Measurements from ENCODE around the gene USP32.
A peak's percentile ranks its signal among the peaks of the same experiment; 100 is the strongest.
"Not testable (repeated sequence)": the region's sequence is repeated elsewhere in the genome, so short reads cannot be mapped to it uniquely, and the experiment has no call there.

Gene USP32

DNA sequence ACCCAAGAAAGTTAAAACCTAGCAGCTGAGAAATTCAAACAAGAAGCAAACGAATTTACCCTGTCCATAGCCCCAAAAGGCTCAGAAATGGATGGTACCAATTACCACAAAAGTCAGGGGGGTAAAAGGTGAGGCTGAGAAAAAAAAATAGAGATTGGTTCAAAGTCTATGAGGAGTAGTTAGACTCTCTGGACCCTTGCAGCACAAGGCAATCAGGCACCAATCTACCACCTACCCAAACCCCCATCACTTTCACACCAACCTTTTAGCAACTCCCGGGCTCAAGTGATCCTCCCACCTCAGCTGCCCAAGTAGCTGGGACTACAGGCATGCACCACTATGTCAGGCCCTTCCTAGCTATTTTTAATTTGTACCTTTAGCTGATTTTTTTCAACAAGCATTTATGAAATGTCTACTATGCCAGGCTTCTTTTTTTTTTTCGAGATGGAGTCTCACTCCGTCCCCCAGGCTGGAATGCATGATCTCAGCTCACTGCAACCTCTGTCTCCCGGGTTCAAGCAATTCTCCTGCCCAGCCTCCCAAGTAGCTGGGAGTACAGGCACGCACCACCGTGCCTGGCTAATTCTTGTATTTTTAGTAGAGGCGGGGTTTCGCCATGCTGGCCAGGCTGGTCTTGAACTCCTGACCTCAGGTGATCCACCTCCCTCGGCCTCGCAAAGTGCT, 40.8 kb downstream of the USP32 start:
- FAIRE-seq, result no peak
- DNase-seq (ENCODE audit: extremely low spot score, insufficient read length, low read depth), result no peak

GRCh38 chr17:60348616-60349015, 43.3 kb downstream of the USP32 start:
- DNase-seq (ENCODE audit: extremely low spot score, insufficient read length, low read depth), result no peak
- no peak for FAIRE-seq

GRCh38 chr17:60345233-60345632, 46.7 kb downstream of the USP32 start:
- FAIRE-seq, result no peak
- no peak for DNase-seq (ENCODE audit: extremely low spot score, insufficient read length, low read depth)

- not testable (repeated sequence) for DNase-seq (ENCODE audit: extremely low spot score, insufficient read length, low read depth); FAIRE-seq
Measured at GRCh38 chr17:60342492-60342891, 49.4 kb downstream of the USP32 start.

DNA sequence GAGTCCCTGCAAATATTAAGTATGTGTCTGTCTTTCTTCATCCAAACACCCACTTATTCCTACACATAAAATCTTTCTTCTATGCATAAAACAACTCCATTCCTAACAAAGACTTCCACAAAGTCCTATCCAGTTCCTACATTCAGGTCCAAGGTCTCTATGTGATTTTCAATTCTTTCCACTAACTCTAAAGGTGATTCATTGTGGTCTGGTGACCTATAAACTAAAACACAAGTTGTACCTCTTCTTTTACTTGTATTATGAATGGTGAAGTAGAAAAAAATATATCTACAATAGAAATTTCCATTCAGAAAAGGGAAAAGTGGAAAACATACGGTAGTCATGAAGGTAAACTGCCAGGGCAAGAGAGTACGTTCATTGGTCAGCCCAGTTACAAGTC, 56.6 kb downstream of the USP32 start:
- no peak for FAIRE-seq
- no peak for DNase-seq (ENCODE audit: extremely low spot score, insufficient read length, low read depth)

GRCh38 chr17:60333628-60334031, 58.3 kb downstream of the USP32 start:
- FAIRE-seq (no peak), DNase-seq (ENCODE audit: extremely low spot score, insufficient read length, low read depth) (no peak)

- not testable (repeated sequence) for DNase-seq (ENCODE audit: extremely low spot score, insufficient read length, low read depth); FAIRE-seq
Measured at GRCh38 chr17:60333072-60333471, 58.9 kb downstream of the USP32 start.

DNA sequence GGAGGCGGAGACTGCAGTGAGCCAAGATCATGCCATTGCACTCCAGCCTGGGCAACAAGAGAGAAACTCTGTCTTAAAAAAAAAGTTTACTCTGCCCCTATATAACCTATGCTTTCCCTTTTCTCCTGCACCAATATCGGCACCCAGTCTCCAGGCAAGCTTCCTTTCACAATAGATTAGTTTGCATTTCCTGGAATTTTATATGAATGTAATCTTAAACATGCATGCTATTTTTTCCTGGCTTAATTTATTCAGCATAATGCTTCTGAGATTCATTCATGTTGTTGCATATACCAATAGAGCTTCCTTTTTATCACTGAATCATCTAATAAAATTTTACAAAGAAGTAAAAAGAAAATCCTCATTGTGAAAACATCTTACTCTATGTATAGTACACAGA, 59.4 kb downstream of the USP32 start:
- no peak for DNase-seq (ENCODE audit: extremely low spot score, insufficient read length, low read depth)
- FAIRE-seq, result no peak

DNA sequence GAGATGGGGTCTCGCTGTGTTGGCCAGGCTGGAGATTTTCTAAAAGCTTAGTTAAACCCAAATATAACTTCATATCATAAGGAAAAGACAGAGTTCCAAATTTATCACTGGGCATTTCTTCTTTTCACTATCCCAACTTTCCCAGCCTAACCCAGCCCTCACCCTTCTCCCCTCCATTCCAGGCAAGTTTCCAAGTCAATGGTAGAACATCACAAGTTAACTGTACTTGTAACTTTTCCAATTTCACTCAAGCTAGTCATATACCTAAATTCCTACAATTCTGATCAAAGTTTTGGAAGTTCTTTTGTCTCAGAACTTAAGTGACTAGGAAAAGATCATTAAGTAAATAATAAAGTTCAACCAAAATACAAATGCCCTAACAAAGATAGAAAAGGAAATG, 61.2 kb downstream of the USP32 start:
- FAIRE-seq (no peak), DNase-seq (ENCODE audit: extremely low spot score, insufficient read length, low read depth) (no peak)

GRCh38 chr17:60328679-60329078, 63.3 kb downstream of the USP32 start:
- DNase-seq (ENCODE audit: extremely low spot score, insufficient read length, low read depth) (no peak), FAIRE-seq (no peak)

DNA sequence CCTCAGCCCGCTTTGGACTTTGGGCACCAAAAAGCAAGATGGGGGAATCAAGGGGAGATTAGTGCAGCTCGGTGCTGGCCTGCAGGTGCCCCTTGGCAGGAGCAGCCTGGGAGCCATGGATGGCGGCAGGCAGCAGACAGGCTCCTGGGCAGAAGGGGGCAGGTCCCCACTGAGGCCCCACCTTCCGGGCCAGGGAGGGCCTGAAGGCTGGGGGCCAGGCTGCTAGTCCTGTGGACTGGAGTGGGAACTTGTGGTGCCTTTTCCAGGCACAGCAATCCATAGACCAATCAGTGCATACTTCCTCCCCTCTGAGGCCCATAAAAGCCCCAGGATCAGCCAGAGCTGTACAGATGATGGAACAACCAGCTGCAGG, 64.0 kb downstream of the USP32 start:
- FAIRE-seq (no peak), DNase-seq (ENCODE audit: extremely low spot score, insufficient read length, low read depth) (no peak)

DNA sequence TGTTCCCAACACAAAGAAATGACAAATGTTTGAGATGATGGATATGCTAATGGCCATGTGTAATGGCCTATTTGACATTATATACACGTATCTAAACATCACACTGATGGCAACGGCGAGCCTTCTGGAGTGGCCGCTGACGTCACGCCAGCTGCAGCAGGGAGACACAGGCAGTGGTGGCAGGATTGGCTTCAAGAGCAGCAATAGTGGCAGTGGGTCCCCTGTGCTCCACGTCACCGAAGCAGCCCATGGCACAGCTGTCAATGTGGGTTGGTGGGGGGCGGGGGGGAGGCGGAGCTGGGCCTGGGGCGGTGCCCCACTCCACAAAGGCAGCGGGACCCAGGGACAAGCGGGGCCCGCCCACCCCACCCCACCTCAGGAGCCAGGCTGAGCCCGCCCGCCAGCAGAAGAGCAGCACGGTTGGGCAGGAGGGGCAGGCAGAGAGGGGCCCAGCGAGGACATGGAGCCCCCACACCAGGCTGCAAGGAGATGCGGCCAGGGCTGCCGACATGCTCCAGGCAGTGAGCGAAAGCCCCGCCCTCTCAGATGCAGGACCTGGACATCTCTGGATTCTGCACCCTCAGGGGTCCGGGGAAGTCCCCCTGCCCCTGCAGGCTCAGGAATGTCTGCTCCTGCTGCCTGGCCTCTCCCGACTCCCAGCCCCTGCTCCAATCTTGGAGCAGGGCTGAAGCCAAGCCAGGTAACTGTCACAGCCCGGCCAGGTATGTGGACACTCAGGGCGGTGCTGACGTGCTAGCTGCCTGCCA, 64.6 kb downstream of the USP32 start:
- DNase-seq (ENCODE audit: extremely low spot score, insufficient read length, low read depth) (no peak), FAIRE-seq (no peak)

DNA sequence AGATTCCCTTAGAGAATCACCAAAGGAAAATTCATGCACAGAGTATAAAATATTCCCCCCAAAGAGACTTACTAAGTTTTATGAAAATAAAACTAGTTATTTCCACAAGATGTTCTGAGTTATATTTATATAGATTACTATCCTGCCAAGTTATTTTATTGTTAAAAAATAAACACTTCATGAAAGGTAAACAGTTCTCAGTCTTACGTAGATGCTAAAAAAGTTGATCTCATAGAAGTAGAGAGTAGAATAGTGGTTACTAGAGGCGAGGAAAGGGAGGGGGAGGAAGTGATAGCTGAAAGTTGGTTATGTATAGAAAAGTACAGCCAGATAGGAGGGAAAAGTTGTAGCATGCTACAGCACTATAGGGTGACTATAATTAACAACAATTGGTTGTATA, 65.2 kb downstream of the USP32 start:
- no peak for FAIRE-seq
- DNase-seq (ENCODE audit: extremely low spot score, insufficient read length, low read depth), result no peak

DNA sequence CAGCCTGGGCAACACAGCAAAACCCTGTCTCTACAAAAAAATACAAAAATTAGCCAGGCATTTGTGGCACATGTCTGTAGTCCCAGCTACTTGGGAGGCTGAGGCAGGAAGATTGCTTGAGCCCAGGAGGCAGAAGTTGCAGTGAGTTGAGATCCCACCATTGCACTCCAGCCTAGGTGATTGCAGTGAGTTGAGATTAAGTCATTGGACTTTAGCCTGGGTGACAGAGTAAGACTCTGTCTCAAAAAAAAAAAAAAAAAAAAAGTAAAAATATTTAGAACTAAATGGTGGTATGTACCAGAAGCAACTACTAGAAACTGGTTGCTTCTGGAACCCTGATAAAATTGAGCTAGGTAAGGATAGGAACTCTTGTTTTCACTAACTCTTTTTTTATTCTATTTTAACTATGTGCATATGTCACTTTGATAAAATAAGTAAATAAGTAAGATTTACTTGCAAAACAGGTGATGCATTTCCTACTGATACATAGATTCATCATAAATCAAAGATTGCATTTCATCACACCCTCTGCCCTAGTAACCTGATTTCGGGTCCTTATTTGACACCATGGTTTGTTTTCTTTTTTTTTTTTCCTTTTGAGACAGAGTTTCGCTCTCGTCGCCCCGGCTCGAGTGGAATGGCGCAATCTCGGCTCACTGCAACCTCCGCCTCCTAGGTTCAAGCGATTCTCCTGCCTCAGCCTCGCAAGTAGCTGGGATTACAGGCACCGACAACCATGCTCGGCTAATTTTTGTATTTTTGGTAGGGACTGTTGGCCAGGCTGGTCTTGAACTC, 66.0 kb downstream of the USP32 start:
- DNase-seq (ENCODE audit: extremely low spot score, insufficient read length, low read depth) (no peak), FAIRE-seq (no peak)

GRCh38 chr17:60323754-60324153, 68.2 kb downstream of the USP32 start:
- no peak for FAIRE-seq

DNA sequence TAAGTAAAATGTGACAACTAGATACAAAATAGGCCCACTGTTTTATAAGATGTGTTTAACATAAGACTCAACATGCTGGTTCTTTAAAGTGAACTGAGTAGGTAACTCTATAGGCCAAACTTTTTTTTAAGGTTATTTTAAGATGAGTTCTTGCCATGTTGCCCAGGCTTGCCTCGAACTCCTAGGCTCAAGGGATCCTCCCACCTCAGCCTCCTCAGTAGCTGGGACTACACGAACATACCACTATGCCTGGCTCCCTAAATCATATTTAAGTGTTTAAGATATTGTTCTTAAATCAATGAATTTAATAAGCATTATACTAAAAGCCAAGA, 69.9 kb downstream of the USP32 start:
- no peak for FAIRE-seq
- DNase-seq (ENCODE audit: extremely low spot score, insufficient read length, low read depth), result no peak

More at GRCh38 chr17:60323754-60324153, 68.2 kb downstream of the USP32 start:
- DNase-seq (ENCODE audit: extremely low spot score, insufficient read length, low read depth), result no peak

DNA sequence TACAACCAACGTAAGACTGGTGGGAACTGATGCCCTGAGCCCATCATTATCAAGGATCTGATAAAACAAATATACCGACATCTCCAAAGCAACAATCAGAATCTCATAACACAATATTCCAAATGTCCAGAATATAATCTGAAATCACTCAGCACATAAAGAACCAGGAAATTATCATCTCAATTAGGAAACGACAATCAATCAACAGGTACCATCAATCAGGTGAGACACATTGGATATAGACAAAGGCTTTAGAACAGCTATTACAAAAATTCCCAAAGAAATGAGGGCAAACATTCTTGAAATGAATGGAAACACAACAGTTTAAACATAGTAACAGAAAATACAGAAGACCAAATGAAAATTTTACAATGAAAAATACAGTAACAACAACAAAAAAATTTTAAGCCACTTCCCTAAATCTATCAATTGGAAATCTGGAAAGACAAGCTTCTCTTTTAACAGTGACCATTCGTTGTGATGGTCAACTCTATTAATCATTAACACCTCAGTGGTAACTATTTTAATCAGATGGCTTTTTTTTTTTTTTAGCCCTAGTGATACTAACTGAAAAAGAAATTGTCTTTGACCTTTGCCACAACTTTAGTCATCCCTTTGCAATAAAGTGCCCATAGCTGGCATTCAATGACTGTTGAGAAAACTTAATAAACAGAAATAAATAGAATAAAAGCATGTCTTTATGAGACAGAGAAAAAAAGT, 70.4 kb downstream of the USP32 start:
- FAIRE-seq, result peak; percentile 73

GRCh38 chr17:60318830-60319229, 73.1 kb downstream of the USP32 start:
- no peak for FAIRE-seq
- DNase-seq (ENCODE audit: extremely low spot score, insufficient read length, low read depth), result no peak

More for the DNA sequence above, 70.4 kb downstream of the USP32 start:
- no peak for DNase-seq (ENCODE audit: extremely low spot score, insufficient read length, low read depth)

DNA sequence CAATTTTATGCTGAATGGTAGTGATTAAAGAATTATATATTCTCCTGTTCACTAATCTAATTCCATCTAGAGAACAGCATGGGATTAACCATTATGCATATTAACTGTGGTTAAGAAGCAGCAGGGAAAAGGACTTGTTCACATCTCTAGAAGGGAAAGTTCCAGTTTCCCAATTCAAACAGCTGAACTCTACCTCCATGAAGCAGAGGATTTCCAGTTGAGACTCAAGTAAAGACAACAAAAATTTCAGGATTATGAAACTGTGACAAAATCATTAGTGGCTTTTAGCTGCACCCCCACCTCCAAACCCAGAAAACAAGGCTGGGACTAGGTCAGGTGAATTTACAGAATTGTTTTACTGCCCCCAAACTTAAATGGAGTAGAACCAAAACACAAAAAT, 73.6 kb downstream of the USP32 start:
- FAIRE-seq (no peak), DNase-seq (ENCODE audit: extremely low spot score, insufficient read length, low read depth) (no peak)

GRCh38 chr17:60315650-60316049, 76.3 kb downstream of the USP32 start:
- no peak for FAIRE-seq
- DNase-seq (ENCODE audit: extremely low spot score, insufficient read length, low read depth), result no peak
